Right atrium auricular region (tissue), 2 donors: ENCODE results near the gene HOXC13. TPM values are rescaled to one million over a fixed set of nuclear protein-coding genes. Genes with fewer than 3 reads are reported as not detected.

Experiments
- DNase-seq: peaks from one replicate; pipeline ENCODE4 v3.0.0-alpha.2; 2019; ENCODE audit warnings: low spot score
- H3K27ac ChIP-seq, 2 donors: fragments of 200-600 bp; sonication (generic); 1 replicate in 1 of 2; 2 replicates in 1 of 2; pipeline ENCODE4 v1.5.1; 2016 to 2019
- H3K27me3 ChIP-seq, 2 donors: fragments of 200-600 bp; sonication (generic); one replicate each; pipeline versions ENCODE4 v1.5.1 to v1.6.0; 2017 to 2019
- H3K36me3 ChIP-seq: fragments of 200-600 bp; sonication (generic); one replicate; pipeline ENCODE4 v1.5.1; 2016
- H3K4me1 ChIP-seq, 2 donors: fragments of 200-600 bp; sonication (generic); one replicate each; pipeline versions ENCODE4 v1.5.1 to v1.6.0; 2017 to 2019
- H3K4me3 ChIP-seq, 2 donors: fragments of 200-600 bp; sonication (generic); 1 replicate in 1 of 2; 2 replicates in 1 of 2; pipeline ENCODE4 v1.5.1; 2017 to 2019; ENCODE audit warnings: mild to moderate bottlenecking in 1 of 2, moderate library complexity in 1 of 2
- H3K9me3 ChIP-seq, 2 donors: fragments of 200-600 bp; sonication (generic); one replicate each; pipeline ENCODE4 v1.5.1; 2019
- CTCF ChIP-seq, 2 donors: fragments of 200-600 bp; sonication (generic); IDR thresholded peaks; one replicate each; pipeline ENCODE4 v1.5.1; 2019; ENCODE audit warnings: antibody characterized with exemption in 2 of 2
- total RNA-seq, 2 donors: library from RNA; depleted of rRNA; stranded (reverse); fragments of >200 nt; gene quantifications; one replicate each; pipeline ENCODE4 v1.1.0, GENCODE V29; 2016

The HOXC13 gene
- total RNA-seq, 2 donors from 2014 or later = not detected

- H3K9me3 ChIP-seq = no peaks in the 10 kb centered on the region
- no peak for DNase-seq
- peaks cover 73 to 87% of the 10 kb centered on the region in 2 donors for H3K27me3 ChIP-seq
- H3K4me1 ChIP-seq = peaks cover 0 to 15% of the 10 kb centered on the region in 2 donors
- no peak overlapping the region for H3K27ac ChIP-seq
- H3K36me3 ChIP-seq = no peaks in the 10 kb centered on the region
- no peak for TF ChIP-seq CTCF (IDR thresholded peaks at IDR 0.05)
- no peak overlapping the region for H3K4me3 ChIP-seq
These were observed 27.4 kb downstream of the HOXC13 start for GRCh38 chr12:53966085-53966384.

DNA sequence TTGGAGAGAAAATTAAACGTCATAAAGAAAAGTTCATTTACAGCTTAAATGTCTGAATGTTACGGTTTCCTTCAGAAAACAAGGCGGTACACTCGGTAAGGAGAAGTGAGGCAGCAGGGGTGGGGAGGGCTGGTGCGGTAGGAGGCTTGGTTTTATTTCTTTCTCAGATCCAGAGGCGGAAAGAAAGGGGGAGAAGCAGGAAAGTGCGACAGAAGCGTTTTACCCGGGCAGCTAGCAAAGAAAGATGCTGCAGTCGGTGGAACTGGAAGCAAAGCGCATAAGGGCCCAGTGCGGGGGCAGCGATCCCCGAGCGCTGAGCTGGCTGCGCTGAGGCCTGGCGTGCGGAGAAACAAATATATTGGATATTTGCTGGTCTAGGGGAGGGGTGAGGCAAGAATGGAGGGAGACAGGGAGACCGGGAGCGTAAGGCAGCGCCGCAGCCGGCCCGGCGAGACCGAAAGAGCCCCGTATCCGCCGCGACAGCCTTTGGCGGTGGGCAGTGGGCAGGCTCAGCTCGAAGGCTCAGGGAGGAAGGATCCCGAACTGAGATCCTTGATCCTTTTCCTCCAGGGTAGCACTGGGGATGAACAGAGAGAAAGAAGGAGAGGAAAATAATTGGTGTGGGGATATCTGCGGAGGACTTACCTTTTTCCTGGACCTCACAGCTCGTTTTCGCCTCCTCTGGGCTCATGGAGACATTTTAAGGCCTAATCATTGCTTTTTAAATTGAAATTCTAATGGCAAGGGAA lies 27.9 kb downstream of the HOXC13 start:
- H3K4me3 ChIP-seq = no peak overlapping the region
- peaks cover 68 to 84% of the 10 kb centered on the region in 2 donors for H3K27me3 ChIP-seq
- no peaks in the 10 kb centered on the region for H3K9me3 ChIP-seq
- no peaks in the 10 kb centered on the region for H3K36me3 ChIP-seq
- H3K27ac ChIP-seq = no peak overlapping the region
- TF ChIP-seq CTCF (IDR thresholded peaks at IDR 0.05) = no peak
- H3K4me1 ChIP-seq = peaks cover 0 to 10% of the 10 kb centered on the region in 2 donors
- DNase-seq = no peak

GRCh38 chr12:53967421-53967925 lies 28.8 kb downstream of the HOXC13 start:
- Histone ChIP-seq H3K4me3 (no peak overlapping the region), H3K27me3 (peaks cover 64 to 85% of the 10 kb centered on the region in 2 donors), H3K27ac (no peak overlapping the region), H3K4me1 (peaks cover 0 to 9% of the 10 kb centered on the region in 2 donors), H3K36me3 (no peaks in the 10 kb centered on the region), H3K9me3 (no peaks in the 10 kb centered on the region)
- DNase-seq = no peak
- TF ChIP-seq CTCF (IDR thresholded peaks at IDR 0.05) = no peak

- Histone ChIP-seq H3K27ac (no peak overlapping the region), H3K36me3 (no peaks in the 10 kb centered on the region), H3K4me3 (no peak overlapping the region), H3K27me3 (peaks cover 65 to 86% of the 10 kb centered on the region in 2 donors), H3K9me3 (no peaks in the 10 kb centered on the region), H3K4me1 (peaks cover 0 to 15% of the 10 kb centered on the region in 2 donors)
- DNase-seq = no peak
- no peak for TF ChIP-seq CTCF (IDR thresholded peaks at IDR 0.05)
These were observed 29.8 kb downstream of the HOXC13 start for GRCh38 chr12:53968214-53969127.

GRCh38 chr12:53969588-53970259 lies 31.1 kb downstream of the HOXC13 start:
- no peak for TF ChIP-seq CTCF (IDR thresholded peaks at IDR 0.05)
- Histone ChIP-seq H3K36me3 (no peaks in the 10 kb centered on the region), H3K27ac (no peak overlapping the region), H3K9me3 (no peaks in the 10 kb centered on the region), H3K27me3 (peaks cover 66 to 91% of the 10 kb centered on the region in 2 donors), H3K4me3 (no peak overlapping the region), H3K4me1 (peaks cover 0 to 28% of the 10 kb centered on the region in 2 donors)
- no peak for DNase-seq
